ENCODE measurements around the gene DOK7. TPM values are rescaled to one million over a fixed set of nuclear protein-coding genes. Genes with fewer than 3 reads are reported as not detected.

DOK7 gene
- total RNA-seq, 1 experiment from 2014 or later = 0.26 TPM

DNA sequence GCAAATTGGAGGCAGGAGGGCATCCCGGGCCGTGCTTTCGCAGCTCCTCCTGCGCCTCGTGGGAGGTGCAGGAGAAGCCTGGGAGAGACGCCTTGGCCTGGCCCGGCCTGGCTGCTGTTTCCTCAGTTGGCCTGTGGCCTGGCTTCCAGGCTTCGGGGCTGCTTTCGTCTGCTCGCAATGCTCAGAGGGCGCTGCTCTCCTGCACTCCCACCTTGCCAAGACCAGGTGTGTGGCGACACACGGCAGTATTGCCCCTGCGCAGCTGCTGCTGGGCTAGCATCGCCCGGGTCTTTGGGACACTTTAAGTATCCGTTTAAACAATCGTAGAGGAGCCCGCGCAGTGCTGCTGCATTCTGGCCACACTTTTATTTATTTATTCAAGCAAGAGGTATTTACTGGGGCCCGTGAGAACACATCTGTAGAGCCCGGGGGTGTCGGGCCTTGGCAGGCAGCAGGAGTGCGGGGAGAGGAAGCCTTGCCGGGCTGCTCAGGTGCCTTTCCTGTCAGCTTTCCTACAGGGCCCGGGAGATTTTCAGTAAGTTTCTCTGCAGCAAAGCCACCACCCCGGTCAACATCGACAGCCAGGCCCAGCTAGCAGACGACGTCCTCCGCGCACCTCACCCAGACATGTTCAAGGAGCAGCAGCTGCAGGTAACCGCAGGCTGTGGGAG, 47.5 kb upstream of the DOK7 start:
- no peaks in the 10 kb centered on the region for H3K79me2 ChIP-seq (ENCODE audit: insufficient read depth, low read length)
- Mint-ChIP-seq H3K4me3 (no peak overlapping the region), H3K9me3 (no peaks in the 10 kb centered on the region), H3K27ac (peak overlapping the region in 2 of 3 experiments; percentile 82 to 88; a peak in 3 of 7 replicates), H3K4me1 (peaks cover 0 to 5% of the 10 kb centered on the region in 2 experiments; a peak in 1 of 4 replicates), H3K36me3 (ENCODE audit: insufficient read depth in 1 of 3, low read depth in 3 of 3) (peaks cover 0 to 30% (median 2%) of the 10 kb centered on the region in 3 experiments; a peak in 4 of 7 replicates), H3K27me3 (ENCODE audit: low read depth) (no peaks in the 10 kb centered on the region; the same call in 1 of the 2 replicates)
- no peak overlapping the region for H3K4ac ChIP-seq (ENCODE audit: low read depth, low read length)
- H2BK15ac ChIP-seq (ENCODE audit: low read depth, low read length) = no peak overlapping the region
- no peaks in the 10 kb centered on the region for H3K4me1 ChIP-seq (ENCODE audit: insufficient read depth, low read length)
- no peak overlapping the region for H3K23ac ChIP-seq (ENCODE audit: insufficient read length, low read depth, low read length)
- H3T11ph ChIP-seq (ENCODE audit: low read length) = no peak overlapping the region
- no peak overlapping the region for H3K27ac ChIP-seq (ENCODE audit: insufficient read length, low read depth, low read length)
- no peaks in the 10 kb centered on the region for H3K23me2 ChIP-seq (ENCODE audit: insufficient read length, low read depth, low read length, poor library complexity, severe bottlenecking)
- no peak overlapping the region for H2AK5ac ChIP-seq (ENCODE audit: insufficient read length, low read length)
- H2BK120ac ChIP-seq (ENCODE audit: low read depth, low read length, poor library complexity, severe bottlenecking) = no peak overlapping the region
- H3K27me3 ChIP-seq (ENCODE audit: insufficient read depth, low read length) = no peaks in the 10 kb centered on the region
- H3K9me3 ChIP-seq (ENCODE audit: control insufficient read depth, low read depth, low read length) = no peaks in the 10 kb centered on the region
- H3K18ac ChIP-seq (ENCODE audit: insufficient read length, low read depth, low read length) = no peak overlapping the region
- no peak overlapping the region for H4K91ac ChIP-seq (ENCODE audit: insufficient read length, low read depth, low read length)
- TF ChIP-seq, protein P1, sequence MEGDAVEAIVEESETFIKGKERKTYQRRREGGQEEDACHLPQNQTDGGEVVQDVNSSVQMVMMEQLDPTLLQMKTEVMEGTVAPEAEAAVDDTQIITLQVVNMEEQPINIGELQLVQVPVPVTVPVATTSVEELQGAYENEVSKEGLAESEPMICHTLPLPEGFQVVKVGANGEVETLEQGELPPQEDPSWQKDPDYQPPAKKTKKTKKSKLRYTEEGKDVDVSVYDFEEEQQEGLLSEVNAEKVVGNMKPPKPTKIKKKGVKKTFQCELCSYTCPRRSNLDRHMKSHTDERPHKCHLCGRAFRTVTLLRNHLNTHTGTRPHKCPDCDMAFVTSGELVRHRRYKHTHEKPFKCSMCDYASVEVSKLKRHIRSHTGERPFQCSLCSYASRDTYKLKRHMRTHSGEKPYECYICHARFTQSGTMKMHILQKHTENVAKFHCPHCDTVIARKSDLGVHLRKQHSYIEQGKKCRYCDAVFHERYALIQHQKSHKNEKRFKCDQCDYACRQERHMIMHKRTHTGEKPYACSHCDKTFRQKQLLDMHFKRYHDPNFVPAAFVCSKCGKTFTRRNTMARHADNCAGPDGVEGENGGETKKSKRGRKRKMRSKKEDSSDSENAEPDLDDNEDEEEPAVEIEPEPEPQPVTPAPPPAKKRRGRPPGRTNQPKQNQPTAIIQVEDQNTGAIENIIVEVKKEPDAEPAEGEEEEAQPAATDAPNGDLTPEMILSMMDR (conservative IDR thresholded peaks at IDR 0.05) = no peak
- H3K9ac ChIP-seq (ENCODE audit: extremely low read depth, insufficient read length, low read length) = no peak overlapping the region
- no peak overlapping the region for H2BK20ac ChIP-seq (ENCODE audit: low read depth, low read length, poor library complexity, severe bottlenecking)
- H2BK12ac ChIP-seq (ENCODE audit: insufficient read length, low read depth, low read length) = no peak overlapping the region
- H3K79me1 ChIP-seq (ENCODE audit: insufficient read depth, low read depth, low read length, poor library complexity, severe bottlenecking) = no peaks in the 10 kb centered on the region
- H3K56ac ChIP-seq (ENCODE audit: insufficient read length, low read depth, low read length) = no peak overlapping the region
- H4K20me1 ChIP-seq (ENCODE audit: control insufficient read depth, insufficient read depth, insufficient read length) = no peaks in the 10 kb centered on the region
- H4K8ac ChIP-seq (replicated peaks; ENCODE audit: insufficient read length, low read depth, low read length) = no peak overlapping the region
- DNase-seq = peak; percentile 25
- no peak overlapping the region for H2AFZ ChIP-seq (ENCODE audit: low read length)
- H3K4me2 ChIP-seq (ENCODE audit: insufficient read depth, insufficient read length, low read length) = no peak overlapping the region
- H2BK5ac ChIP-seq (ENCODE audit: insufficient read length, low read length) = no peak overlapping the region
- H4K5ac ChIP-seq (ENCODE audit: insufficient read length, low read depth, low read length) = no peak overlapping the region
- WGBS (ENCODE audit: extremely low coverage, insufficient read length, low lambda C conversion rate) = no CpG with 5 or more reads among the region's 33 CpGs
- H3K14ac ChIP-seq (ENCODE audit: insufficient read depth, low read length) = no peak overlapping the region; the same call in 1 of the 2 replicates

All from H9 (cell line).